ENCODE data around the gene MYH9.

DNA sequence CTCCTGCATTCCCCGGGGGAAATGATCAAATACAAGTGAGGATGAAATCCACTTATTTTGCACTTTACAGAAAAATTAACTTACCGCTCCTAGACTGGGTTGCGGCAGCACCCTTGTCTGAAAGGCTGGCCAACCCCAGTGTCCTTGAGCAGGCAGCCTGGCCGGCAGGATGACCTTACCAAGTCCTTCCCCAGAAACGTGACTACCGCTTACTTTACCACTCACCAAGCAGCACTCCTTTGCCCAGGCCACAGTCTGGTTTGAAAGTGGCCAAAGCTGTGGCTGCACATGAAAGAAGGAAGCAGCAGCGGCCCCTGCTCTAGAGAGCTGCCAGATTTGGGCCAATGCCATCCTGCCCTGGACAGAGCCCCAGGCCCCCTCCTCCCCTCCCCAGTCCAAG lies 20.3 kb downstream of the MYH9 start:
- TF ChIP-seq, protein P1, sequence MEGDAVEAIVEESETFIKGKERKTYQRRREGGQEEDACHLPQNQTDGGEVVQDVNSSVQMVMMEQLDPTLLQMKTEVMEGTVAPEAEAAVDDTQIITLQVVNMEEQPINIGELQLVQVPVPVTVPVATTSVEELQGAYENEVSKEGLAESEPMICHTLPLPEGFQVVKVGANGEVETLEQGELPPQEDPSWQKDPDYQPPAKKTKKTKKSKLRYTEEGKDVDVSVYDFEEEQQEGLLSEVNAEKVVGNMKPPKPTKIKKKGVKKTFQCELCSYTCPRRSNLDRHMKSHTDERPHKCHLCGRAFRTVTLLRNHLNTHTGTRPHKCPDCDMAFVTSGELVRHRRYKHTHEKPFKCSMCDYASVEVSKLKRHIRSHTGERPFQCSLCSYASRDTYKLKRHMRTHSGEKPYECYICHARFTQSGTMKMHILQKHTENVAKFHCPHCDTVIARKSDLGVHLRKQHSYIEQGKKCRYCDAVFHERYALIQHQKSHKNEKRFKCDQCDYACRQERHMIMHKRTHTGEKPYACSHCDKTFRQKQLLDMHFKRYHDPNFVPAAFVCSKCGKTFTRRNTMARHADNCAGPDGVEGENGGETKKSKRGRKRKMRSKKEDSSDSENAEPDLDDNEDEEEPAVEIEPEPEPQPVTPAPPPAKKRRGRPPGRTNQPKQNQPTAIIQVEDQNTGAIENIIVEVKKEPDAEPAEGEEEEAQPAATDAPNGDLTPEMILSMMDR (IDR thresholded peaks at IDR 0.05): no peak
- no peak for TF ChIP-seq POLR2A (IDR thresholded peaks at IDR 0.05)

Data from esophagus squamous epithelium (tissue), 4 donors.